Brain pericyte (primary cell): ENCODE results near the gene CFDP1.

Source experiments
- DNase-seq: peaks from one replicate; pipeline ENCODE4 v3.0.0-alpha.2; 2012; ENCODE audit warnings: low read depth, low spot score

Gene CFDP1

DNA sequence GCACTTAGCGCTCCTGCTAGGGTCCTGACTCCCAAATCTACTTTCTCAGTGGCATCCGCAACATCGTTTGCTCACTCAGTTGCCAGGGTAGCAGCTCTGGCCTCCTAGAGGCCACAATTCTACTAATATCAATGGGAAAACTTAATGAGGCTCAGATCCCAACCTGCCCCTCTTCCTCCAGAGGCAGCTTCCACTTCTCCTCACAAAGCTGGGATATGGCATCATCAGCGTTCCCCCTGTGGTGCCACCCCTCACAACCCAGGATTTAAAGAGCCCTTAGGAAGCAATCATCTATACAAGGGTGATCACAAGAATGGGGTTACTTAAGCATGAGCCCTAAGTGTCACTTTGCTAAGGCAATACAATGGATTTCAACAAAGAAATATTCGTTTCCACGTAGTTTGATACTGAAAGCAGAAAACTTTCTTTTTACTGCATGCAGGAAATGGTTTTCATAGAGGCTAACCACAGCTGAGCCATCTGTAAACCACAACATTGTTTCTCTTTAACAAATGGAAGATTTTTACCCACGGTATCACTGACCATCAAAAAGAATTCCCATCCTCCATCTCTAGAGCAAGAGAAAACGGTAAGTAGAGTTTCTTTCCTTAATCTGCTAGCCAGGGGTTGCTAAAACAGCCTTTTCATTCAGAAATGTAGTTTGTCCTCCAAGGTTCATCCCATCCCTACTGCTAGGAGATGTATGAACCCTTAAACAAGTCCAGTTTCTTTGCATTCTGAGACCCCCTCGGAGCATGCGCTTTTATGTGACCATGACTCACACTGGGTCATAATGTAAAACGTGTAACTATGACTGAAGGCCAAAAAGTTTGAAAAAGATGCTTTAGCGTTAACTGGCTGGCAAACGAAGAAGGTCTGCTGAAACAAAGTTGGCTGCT, 113.5 kb downstream of the CFDP1 start:
- DNase-seq = peak; percentile 58

DNA sequence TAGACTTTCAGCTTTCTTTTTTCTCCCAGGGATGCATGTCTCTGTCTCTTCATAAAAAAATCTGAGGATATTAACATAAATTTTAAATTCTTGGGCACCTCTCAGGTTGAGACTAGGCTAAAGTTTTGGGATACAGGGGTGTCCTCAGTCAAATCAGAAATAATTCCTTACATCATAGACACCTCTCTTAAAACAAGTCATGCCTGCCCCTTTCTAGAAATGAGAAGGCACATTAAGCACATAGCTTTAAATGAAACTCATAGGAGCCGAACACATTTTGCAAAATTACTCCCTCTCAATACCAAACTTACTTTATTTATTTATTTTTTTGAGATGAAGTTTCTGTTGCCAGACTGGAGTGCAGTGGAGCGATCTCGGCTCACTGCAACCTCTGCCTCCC, 114.6 kb downstream of the CFDP1 start:
- no peak for DNase-seq

DNA sequence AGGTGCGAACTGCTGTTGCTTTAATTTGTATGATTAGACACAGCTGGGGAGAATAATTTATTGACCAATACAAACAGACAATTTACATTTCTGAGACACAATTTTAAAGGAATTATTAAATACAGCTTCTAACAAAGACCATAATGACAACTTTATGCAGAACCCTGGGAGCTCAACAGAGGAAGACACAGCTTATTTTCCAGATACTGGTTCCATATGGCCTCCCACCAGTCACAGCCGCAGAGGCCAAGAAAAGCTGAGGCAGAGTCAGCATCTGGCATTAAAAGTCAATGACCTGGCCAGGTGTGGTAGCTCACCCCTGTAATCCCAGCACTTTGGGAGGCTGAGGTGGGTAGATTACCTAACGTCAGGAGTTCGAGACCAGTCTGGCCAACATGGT, 115.8 kb downstream of the CFDP1 start:
- no peak for DNase-seq

DNA sequence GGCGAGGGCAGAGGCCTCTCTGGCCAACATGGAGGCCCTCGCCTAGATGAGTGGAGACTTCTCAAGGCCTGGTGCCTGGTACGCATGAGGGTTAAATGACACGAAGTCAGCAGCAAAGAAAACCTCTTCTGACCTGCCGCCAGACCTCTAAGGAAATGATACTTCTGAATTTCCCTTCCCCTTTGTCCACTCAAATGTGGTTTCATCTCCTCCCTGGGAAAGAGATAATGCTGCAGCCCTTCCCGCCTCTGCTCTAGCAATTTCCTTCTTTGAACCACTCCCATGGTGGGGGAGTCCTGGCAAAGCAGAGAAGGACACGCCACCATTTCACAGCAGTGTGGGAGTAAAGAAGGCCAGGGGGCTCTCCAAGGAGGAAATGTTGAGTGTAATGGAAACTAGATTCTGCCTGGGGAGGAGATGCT, 116.2 kb downstream of the CFDP1 start:
- no peak for DNase-seq

DNA sequence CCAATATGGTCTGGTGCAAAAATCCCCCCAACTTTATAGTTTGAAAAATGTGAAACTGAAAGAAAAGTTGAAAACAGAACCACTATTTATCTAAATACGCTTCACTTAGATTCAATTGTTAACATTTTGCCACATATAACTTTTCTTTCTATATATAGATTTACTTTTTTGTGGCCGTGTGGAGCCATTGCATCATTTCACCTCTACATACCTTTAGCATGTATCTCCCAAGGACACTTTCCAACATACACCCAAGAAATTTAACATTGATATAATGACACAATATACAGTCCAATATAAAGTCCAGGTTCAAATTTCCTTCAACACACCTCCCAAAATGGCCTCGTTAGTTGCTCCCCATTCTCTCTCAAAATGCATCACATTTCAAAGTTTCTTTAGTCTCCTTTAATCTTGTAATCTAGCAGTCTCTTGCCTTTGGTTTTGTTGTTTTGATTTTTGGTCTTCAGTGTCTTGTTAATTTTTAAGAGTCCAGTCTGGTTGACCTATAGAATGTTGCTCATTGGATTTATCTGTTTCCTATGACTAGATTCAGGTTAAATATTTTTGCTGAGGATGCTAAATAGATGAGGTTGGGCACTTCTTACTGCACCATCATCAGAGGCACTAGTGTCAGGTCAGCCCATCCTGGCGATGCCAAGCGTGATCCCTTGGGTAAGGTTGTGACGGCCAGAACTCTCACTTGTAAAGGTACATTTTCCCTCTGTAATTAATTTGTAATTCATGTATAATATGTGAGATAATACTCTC, 117.6 kb downstream of the CFDP1 start:
- DNase-seq = no peak

DNA sequence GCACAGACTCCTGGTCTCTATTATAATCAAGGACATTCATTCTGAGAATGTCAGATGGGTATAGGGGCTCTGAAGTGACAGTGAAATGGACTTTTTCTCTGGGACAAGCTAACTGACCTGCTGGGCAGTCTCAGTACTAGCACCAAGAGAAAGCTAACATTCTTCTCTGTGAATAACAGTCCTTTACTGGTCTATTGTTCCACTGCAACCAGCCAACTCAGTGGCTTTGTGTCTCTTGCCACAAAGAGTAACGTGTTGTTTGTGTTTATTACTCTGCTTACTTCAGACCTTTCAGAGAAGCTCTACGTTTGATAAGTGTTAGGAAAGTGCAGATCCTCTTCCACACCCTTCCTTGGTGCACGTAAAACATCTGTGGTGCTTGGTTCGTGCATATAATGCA, 120.4 kb downstream of the CFDP1 start:
- DNase-seq = no peak

DNA sequence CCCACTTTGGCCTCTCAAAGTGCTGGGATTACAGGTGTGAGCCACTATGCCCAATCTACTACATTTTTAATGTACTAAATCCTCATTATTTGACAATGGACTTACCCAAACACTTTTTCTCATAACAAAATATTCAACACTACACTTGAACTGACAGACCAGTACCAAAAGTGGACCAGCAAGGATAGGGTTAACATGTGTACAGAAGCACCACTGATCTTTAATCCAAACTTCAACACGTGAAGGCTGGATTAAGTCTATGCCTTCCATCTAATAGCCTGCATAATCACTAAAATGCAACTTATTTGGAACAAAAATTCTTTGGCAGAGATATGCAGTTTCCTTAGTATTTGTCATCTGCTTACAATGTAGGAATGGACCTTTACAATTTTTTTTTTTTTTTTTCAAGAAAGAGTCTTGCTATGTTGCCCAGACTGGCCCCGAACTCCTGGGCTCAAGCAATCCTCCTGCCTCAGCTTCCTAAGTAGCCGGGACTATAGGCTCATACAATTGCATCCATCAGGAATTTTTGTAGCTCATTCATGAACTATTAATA, 121.8 kb downstream of the CFDP1 start:
- DNase-seq = no peak

DNA sequence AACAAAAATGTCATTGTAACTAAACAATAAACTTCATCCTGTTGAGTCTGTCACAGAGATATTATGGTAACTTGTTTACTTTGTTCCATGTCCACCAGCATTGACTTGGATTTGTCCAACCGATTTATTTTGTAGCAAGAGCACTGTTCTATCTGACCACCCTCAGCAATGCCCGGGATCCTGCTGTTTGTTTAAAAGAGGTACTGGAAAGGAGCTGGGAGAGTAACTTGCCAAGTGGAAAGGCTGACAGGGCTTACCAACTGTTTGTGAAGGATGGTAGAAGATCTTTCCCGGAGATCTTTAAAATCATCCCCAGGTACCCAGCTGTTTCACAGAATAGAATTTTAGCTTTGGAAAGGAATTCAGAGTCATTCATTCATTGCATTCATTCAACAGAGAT, 122.8 kb downstream of the CFDP1 start:
- no peak for DNase-seq

DNA sequence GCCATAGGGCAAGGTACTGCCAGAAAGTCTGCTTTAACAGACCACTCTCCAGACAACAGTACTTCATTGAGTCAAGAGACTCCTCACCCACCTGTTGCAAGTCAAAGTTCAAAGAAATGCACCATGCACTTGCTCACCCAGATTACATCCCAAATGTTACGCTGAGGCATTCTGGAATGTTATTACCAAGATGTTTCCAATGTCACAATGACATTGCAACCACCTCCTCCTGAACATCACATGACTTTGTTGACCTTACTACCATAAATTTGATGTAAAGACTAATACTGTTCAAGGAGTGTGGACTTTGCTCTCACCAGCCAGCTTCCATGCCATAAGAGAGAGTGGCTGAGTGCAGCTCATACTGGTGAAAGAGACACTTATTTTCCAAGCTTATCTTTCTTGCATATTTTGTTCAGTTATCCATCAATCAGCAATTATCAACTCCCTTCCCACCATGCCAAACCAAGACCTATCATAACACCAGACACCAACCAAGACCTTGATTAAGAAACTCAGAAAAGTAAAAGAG, 123.3 kb downstream of the CFDP1 start:
- DNase-seq = no peak

DNA sequence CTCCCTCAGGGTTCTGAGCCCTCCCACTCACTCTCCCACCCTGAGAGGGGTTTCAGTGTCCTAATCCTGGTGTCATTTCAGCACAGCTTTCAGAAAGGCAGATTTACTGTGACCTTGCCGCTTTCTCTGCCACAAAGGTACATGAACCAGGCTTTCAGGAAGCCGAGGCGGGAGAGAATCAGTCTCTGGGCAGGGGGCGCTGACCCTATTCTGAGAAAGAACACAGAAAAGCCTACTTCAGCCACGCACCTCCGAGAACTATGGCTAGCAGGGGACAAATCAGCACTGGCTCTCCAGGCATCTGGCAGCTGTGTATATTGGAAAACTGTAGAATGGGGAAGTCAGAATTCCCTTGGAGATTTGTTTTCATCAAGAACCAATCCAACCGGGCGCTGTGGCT, 124.1 kb downstream of the CFDP1 start:
- DNase-seq = no peak

DNA sequence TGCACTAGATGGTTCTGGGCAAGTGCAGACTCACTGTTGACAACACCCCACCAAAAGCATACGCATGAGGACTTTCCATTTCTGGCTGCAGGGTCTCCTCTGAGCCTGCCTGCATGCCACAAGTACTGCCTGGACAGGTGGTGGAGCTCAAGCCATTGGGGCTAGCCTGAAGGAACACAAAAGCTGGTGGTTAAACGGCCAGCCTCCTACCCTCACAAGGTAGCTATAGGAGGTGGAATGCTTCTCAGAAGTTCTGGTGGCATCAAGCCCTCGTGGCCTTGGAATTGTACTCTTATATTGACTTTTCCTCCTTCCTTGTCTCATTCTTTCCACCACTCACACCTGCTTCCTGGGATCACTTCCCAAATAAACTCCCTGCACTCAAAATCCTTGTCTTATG, 125.3 kb downstream of the CFDP1 start:
- no peak for DNase-seq

DNA sequence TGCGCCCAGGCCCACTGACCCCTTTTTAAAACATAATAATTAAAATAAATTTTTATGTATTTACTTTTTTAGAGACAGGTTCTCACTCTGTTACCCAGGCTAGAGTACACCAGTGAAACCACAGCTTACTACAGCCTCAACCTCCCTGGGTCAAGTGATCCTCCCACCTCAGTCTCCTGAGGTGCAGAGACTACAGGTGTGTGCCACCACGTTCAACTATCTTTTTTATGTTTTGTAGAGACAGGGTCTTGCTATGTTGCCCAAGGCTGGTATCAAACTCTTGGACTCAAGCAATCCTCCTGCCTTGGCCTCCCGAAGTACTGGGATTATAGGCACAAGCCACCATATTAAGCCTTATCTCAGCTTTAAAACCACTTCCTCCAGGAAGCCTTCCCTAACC, 125.8 kb downstream of the CFDP1 start:
- DNase-seq = no peak

DNA sequence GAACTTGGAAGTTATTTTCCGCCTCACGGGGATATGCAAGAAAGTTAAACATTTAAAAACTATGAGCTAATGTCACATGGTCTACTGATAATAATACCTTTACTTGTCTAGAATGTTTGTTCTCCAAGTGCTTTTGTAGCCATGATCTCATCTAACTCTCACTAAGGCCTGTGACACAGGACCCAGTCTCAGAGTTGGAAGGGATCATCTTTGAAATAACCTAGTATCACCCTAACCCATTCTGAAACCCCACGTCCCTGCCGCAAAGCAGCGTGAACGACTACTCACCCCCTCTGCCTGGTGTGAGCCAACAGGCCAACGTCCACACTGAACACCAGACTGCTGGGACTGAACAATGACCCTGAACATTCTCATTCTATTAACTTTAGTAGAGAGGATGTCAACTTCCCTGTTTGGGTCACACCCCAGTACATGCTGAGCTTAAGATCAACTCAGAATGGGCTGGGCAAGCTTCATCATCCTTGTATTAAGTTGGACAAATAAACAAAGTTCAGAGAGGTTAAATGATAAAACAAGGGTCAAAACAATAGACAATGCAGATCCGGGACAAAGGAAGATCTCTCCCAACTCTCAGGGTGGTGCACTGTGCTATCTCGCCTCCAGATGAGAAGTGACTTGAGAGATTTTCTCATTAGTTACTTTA, 127.1 kb downstream of the CFDP1 start:
- DNase-seq = no peak

DNA sequence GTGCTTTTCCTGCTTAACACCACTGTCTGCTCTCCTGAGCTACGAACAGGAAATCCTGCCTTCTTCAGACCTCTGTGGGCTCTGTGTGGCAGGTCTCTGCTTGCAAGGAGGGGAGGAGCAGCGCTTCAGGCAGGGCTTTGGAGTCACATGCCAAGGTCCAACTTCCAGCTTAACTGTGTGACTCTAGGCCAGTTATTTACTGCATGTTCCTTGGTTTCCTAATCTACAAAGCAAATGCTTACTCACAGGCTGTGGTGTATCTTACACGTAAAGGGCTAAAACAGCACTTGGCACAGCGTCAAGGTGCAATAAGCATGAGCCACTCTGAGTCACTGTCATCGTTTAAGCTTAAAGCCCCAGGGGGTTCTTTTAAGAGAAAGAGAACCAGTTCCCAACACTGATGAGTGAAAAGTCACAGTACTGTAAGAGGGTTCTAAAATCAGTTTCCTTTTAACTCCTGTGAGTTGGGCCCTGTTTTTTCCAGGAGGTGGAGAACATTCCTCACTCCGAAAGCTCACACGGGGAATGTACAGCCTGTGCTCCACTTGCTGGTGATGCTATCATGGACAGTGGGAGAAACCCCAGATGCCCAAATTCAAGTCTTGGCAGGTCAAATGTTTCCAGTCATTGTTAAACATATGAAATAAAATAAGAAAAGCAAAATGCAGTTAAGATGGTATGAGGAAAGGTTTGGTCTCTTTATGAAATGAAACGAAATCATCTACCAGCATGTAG, 127.8 kb downstream of the CFDP1 start:
- peak; percentile 81 for DNase-seq

DNA sequence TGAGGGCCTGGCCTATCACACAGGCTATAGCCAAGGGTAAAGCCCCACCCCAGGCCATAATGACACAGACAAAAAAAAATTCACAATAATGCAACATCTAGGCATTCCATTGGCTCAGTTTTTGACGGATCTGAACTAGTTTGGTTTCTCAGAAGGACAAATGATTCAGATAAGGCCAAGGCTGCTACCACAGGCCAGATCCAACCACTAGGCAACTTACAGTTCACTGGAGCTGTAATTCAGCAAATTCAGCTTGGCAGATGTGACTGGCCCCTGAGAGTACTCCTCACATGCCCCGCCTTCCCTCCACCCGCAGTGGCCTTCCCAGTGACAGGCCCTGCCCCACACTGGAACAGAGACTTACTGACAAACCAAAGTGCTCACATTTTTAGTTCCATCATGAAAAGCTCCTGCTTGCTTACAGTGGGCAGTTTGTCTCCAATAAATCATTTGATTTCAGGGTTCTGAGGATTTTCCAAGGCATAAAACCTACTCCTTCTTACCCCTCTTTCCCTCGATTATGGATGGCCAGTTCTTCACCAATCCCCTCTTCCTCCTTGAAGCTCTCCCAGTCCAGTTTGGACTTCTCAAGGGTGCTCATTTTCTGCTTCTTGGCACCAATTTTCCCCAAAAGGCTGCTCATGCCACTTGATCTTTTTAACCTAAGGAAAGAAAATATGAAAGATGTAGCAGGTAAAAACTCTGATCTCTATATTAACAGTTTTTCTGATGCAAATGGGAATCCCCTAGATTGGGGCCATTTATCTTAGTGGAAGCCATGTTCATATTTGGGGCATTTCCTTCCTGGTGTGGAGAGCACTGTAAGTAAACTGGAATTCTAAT, 128.6 kb downstream of the CFDP1 start:
- no peak for DNase-seq

DNA sequence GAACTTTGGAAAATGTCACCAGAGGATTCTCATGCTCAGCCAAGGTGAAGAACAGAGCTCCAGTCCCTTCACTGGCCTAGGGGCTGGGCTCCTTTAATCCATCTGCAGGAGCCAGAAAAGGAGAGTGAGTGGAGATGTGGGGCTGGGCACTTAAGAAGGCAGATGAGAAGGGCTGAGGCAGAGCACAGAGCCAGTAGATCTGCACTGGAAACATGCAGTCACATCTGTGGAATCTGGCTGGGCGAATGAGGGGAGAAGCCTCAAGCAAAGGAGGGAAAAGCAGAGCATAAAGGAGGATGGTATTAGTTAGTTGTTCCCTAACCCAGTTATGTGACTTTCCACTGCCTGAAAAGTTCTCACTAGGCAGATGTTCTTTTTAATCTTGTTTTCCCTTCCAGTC, 131.5 kb downstream of the CFDP1 start:
- no peak for DNase-seq

DNA sequence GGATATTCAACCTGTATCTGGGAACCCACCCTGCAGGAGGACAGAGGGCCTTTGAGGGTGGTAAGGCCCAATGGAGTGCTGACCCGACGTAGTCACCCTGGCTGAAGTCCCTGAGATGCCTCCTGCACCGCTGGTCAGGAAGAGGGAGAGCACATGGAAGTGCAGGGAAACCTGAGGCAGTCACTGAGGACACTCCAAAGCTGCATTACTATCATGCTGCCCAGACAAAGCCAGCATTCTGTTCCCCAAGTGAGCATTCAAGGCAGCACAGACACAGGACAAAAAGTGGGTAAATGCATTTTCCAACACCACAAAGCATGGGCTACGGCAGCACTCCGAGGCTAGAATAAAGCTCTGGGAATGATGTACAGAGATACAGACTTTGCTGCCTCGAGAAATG, 135.0 kb downstream of the CFDP1 start:
- DNase-seq = no peak

DNA sequence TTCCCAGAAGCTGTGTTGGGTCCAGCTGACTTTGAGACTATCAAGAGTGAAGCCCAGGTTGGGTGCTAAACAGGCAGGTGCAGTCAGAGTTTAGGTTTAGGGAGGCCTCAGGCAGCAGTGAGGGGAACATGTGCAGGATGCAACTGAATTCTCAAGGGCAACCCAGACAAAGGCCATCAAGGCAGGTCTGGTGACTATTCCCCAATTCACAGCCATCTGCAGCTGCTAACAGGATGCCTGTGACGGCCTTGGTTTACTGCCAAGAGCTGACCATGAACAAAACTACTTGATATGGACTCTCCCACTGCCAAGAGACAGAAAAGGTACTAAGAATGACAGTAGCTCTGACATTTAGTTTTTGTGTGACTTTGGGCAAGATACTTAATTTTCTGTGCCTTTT, 136.7 kb downstream of the CFDP1 start:
- no peak for DNase-seq

DNA sequence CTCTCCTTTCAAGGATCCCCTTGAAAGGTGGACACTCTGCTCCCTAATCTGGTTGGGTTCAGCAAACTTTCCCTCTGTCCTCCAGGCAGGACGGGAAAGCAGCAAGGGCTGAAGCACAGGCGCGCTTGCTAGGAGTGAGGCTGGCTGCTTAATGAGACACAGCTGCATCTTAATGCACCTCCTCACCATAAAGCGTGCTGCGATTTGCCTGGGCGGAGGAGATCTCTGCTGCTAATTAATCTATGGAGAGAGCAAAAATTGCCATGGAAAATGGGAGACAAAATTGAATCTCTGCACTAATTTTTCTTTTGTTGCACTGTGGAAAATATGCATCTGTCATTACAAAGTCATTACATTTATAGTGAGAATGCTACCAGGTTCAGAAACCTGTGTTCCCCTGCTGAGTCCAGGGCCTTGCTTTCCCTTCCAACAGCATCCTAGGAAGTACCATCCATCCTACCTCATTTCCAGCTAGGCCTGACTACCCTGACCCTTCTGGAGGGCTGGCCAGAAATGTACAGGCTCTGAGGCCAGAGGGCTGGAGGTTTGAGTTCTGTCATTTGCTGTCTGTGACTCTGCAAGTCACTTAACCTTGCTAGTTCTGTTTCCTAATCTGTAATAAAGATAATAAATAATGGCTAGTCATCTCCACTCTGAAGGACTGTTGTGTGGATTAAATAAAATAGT, 138.4 kb downstream of the CFDP1 start:
- no peak for DNase-seq

DNA sequence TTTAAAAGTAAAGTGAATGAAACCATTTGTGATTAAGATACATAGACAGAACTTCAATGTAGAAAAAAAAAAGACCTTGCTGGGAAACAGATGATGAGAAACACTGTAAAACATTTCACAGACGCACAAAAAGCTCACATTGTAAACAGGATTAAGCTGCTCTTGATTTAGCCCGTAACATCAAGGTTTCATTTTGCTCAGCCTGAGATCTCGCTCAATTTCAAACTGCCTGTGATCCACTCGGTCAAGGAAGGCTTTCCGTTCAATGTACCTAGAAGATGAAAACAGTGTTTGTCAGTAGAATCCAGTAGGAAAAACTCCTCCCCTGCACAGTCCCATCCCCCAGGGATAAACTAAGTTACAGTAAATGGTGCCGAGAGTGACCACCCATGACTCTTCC, 139.5 kb downstream of the CFDP1 start:
- DNase-seq = no peak
